Progenitor cell of endocrine pancreas (in vitro differentiated cells): ENCODE data around the gene WRAP73. TPM values are rescaled to one million over a fixed set of nuclear protein-coding genes. Genes with fewer than 3 reads are reported as not detected.

ENCODE experiments used
- DNase-seq: peaks from one replicate; pipeline ENCODE4 v3.0.0; 2021; ENCODE audit warnings: low spot score; ENCODE audit not compliant: unreplicated experiment
- H3K27ac Mint-ChIP-seq: 2 replicates; pipeline ENCODE4 v1.8.0; 2021; ENCODE audit warnings: mild to moderate bottlenecking, moderate library complexity, mixed read lengths
- H3K27me3 Mint-ChIP-seq: 2 replicates; pipeline ENCODE4 v1.8.0; 2021; ENCODE audit warnings: mixed read lengths
- H3K36me3 Mint-ChIP-seq: 2 replicates; pipeline ENCODE4 v1.8.0; 2022; ENCODE audit warnings: mixed read lengths; ENCODE audit not compliant: insufficient read depth
- H3K4me1 Mint-ChIP-seq: 2 replicates; pipeline ENCODE4 v1.8.0; 2021; ENCODE audit warnings: low read depth, mixed read lengths
- H3K4me3 Mint-ChIP-seq: 2 replicates; pipeline ENCODE4 v1.8.0; 2021; ENCODE audit warnings: low read depth, mild to moderate bottlenecking, moderate library complexity, mixed read lengths
- H3K9me3 Mint-ChIP-seq: 2 replicates; pipeline ENCODE4 v1.8.0; 2021; ENCODE audit warnings: low read depth, mixed read lengths
- total RNA-seq: library from RNA; stranded (reverse); gene quantifications from 2 replicates; pipeline ENCODE4 v1.2.1, GENCODE V29; 2021
- TF ChIP-seq, protein P1 (sequence below): fragments of 200-600 bp; sonication (generic); IDR thresholded peaks from one replicate; pipeline ENCODE4 v1.5.0; 2021; ENCODE audit warnings: antibody characterized with exemption, mild to moderate bottlenecking; ENCODE audit not compliant: unreplicated experiment

WRAP73 gene
- total RNA-seq, 1 donor from 2014 or later, result 28.1 TPM

DNA sequence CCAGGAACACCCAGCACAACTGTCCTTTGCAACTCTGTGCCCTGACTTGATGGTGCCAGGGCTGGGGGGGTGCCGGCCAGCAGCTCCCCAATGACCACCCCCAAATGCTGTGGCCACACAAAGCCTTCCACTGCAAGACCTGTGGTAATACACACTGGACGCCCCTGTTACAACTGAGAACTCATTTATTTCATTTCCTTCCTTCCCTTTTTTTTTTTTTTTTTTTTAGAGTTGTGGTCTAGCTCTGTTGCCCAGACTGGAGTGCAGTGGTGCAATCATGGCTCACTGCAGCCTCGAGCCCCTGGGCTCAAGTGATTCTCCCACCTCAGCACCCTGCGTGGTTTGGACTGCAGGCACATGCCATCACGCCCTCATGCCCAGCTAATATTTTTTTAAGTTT lies 27.6 kb upstream of the WRAP73 start:
- no peak for DNase-seq
- Mint-ChIP-seq H3K27ac (peak overlapping the region; percentile 71), H3K36me3 (no peaks in the 10 kb centered on the region), H3K9me3 (no peaks in the 10 kb centered on the region), H3K4me3 (no peak overlapping the region), H3K27me3 (peaks cover 26% of the 10 kb centered on the region), H3K4me1 (peaks cover 3% of the 10 kb centered on the region)
- TF ChIP-seq, protein P1, sequence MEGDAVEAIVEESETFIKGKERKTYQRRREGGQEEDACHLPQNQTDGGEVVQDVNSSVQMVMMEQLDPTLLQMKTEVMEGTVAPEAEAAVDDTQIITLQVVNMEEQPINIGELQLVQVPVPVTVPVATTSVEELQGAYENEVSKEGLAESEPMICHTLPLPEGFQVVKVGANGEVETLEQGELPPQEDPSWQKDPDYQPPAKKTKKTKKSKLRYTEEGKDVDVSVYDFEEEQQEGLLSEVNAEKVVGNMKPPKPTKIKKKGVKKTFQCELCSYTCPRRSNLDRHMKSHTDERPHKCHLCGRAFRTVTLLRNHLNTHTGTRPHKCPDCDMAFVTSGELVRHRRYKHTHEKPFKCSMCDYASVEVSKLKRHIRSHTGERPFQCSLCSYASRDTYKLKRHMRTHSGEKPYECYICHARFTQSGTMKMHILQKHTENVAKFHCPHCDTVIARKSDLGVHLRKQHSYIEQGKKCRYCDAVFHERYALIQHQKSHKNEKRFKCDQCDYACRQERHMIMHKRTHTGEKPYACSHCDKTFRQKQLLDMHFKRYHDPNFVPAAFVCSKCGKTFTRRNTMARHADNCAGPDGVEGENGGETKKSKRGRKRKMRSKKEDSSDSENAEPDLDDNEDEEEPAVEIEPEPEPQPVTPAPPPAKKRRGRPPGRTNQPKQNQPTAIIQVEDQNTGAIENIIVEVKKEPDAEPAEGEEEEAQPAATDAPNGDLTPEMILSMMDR, result no peak

DNA sequence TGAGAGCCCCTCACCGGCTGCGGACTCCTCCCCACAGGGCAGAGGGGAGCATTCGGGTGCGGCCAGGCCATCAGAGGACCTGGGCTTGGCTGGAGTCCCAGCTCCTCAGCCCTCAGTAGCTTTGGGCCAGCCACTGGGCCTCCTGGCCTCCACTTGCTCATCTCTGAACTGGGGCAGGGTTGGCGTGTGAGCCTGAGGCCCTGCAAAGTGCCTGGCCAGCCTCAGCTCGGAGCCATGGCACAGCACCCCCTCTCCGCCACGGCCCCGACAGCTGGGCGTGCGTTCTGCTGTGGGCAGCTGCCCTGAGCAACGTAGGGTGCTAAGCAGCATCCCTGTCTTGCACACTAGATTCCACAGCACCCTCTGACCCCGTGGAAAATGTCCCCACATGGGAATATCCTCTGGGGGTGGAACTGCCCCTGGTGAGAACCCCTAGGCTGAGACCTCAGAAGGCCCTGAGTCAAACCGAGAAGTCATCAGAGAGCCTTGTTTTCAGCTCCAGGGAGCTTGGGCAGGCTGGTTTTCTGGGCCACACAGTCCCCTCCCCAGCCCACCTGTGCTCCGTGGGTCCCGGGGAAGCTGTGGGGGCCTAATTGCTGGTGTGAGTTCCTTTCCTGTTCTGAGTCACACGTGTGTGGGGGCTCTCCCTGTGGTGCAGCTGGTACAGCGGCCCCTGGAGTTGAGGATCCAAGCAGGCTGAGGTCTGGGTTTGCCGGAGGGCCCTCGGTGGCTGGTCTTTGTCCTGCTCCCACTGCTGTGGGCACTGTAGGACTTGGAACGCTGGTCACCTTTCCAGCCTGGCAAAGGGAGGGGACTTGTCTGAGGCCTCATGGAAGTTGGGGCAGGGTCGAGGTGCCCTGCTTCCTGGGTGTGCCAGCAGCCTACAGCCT lies 26.9 kb upstream of the WRAP73 start:
- H3K9me3 Mint-ChIP-seq, result no peaks in the 10 kb centered on the region
- no peak overlapping the region for H3K4me3 Mint-ChIP-seq
- TF ChIP-seq, protein P1, result no peak
- no peaks in the 10 kb centered on the region for H3K36me3 Mint-ChIP-seq
- peaks cover 32% of the 10 kb centered on the region for H3K27me3 Mint-ChIP-seq
- no peak for DNase-seq
- H3K27ac Mint-ChIP-seq, result no peak overlapping the region
- peaks cover 3% of the 10 kb centered on the region for H3K4me1 Mint-ChIP-seq

DNA sequence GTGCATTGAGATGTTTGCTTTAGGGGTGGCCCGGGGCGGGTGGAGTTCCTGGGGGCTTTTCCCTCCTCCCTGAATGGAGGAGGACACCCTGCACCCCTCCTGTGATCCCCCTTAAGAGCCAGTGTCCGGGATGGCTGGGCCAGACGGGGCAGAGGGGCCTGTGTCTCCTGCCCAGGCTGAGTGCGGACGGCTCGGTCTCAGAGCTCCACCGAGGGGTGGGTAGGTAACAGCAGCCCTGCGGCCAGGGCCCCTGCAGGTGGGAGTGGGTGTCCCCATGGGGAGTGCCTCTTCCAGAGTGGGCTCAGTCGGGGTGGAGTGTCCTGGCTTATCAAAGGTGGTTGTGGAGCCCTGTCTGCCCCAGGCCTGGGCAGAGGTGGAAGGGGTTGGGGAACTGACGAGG lies 25.5 kb upstream of the WRAP73 start:
- Mint-ChIP-seq H3K4me3 (no peak overlapping the region), H3K9me3 (no peaks in the 10 kb centered on the region), H3K27me3 (peaks cover 43% of the 10 kb centered on the region), H3K4me1 (peaks cover 3% of the 10 kb centered on the region), H3K27ac (no peak overlapping the region), H3K36me3 (no peaks in the 10 kb centered on the region)
- no peak for DNase-seq
- TF ChIP-seq, protein P1, result no peak

DNA sequence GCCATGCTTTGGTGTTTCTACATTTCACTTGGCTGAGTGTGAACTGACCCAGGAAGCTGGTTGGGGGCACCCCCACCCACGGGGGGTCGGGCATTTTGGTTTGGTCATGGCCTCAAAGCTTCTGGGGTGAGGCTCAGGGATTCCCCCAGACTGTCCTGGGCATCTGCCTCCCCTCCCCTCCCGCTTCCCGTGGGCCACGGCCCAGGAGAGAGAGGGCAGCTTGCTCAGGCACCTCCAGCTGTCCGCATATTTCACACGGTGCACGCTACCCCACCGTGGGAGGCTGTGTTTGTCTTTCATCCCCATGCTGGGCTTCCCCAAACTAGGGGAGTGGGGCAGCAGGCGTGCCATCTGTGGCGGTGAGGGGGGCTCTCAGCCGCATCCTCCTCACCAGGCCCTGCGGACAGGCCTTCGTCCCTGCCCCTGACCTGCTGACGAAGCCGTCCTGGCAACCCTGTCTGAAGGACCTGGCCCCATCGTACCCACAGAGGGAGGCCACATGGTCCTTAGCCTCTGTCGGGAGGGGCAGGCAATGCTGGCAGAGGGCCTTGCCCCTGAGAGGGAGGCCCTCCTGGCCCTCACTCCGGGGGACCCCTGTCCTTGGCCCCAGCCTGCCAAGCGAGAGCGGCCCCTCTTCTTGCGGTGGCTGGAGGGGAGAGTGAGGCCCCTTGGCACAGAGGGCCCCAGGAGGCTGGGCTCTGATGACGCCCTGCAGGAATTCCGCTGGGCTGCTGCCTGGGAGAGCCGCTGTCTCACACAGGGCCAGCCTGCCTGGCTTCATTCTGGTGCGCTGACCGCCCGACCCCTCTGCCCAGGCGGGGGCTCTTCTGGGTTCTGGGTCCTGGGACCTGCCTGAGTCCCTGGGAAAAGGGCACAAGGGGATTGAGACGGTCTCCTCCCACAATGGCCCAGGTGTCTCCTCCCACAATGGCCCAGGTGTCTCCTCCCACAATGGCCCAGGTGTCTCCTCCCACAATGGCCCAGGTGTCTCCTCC lies 24.5 kb upstream of the WRAP73 start:
- Mint-ChIP-seq H3K27ac (no peak overlapping the region), H3K4me3 (no peak overlapping the region), H3K36me3 (no peaks in the 10 kb centered on the region), H3K9me3 (no peaks in the 10 kb centered on the region), H3K27me3 (peaks cover 40% of the 10 kb centered on the region), H3K4me1 (peaks cover 3% of the 10 kb centered on the region)
- TF ChIP-seq, protein P1, result no peak
- DNase-seq, result no peak

DNA sequence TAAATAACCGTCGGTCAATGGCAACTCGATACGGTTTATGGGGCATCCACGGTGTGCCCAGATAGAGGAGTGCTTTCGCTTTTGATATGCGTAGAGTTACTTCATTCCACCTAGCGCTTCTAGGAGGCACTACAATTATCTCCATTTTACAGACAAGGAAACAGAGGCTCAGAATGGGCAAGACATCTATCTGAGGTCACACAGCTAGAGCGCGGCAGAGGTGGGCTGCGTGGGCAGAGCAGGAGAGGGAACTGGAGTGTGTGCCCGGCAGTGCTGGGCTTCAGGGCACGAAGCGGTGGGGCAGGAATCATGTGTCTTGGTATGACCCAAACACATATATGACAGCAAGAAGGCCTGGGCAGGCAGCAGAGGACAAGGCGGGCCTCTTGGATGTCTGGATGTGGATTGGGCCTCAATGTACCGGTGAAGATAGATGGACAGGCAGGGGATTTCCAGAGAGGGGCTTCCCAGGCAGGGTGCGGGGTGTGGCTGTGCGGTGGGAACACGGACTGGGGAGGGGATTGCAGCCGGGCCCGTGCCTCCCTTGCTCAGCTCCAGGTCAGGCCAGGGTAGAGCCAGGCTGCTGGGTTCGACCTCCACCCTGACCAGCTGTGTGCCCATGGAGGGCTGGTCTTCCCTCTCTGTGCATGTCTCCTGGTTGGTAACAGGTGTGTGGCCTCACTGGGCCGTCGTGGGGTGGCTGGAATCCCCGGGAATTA lies 23.6 kb upstream of the WRAP73 start:
- no peak overlapping the region for H3K27ac Mint-ChIP-seq
- no peaks in the 10 kb centered on the region for H3K9me3 Mint-ChIP-seq
- H3K27me3 Mint-ChIP-seq, result peaks cover 39% of the 10 kb centered on the region
- H3K4me3 Mint-ChIP-seq, result no peak overlapping the region
- no peak for DNase-seq
- H3K4me1 Mint-ChIP-seq, result peaks cover 5% of the 10 kb centered on the region
- TF ChIP-seq, protein P1, result no peak
- no peaks in the 10 kb centered on the region for H3K36me3 Mint-ChIP-seq
